Muscle of arm (tissue), 14 donors: ENCODE data around the gene SLFN12L. TPM values are rescaled to one million over a fixed set of nuclear protein-coding genes. Genes with fewer than 3 reads are reported as not detected.
A peak's percentile ranks its signal among the peaks of the same experiment; 100 is the strongest.
"Not testable (repeated sequence)": the region's sequence is repeated elsewhere in the genome, so short reads cannot be mapped to it uniquely, and the experiment has no call there.

ENCODE experiments used
- DNase-seq: peaks from one replicate; pipeline ENCODE4 v3.0.0-alpha.2; 2013
- long read RNA-seq, 11 donors: transcript quantifications; one replicate each; lab custom pipeline, GENCODE V29; 2026
- polyA plus RNA-seq, 12 donors: library from polyadenylated mRNA; unstranded; fragments of 120-200 nt; gene quantifications; one replicate each; pipeline ENCODE4 v1.2.1, GENCODE V29; 2013; ENCODE audit not compliant: insufficient read length in 12 of 12

SLFN12L gene
- under 1 TPM in 10 of 12 donors, not detected in 2; 0.10 to 0.72 (median 0.20) TPM for polyA plus RNA-seq
- long read RNA-seq, donor 1, result 0 reads
- long read RNA-seq, donor 2, result 0 reads
- long read RNA-seq, donor 3, result 0 reads
- long read RNA-seq, donor 4, result 0 reads
- long read RNA-seq, donor 5, result 0 reads
- long read RNA-seq, donor 6, result 0 reads
- long read RNA-seq, donor 7, result 0 reads
- long read RNA-seq, donor 8, result 0 reads
- long read RNA-seq, donor 9, result 0 reads
- long read RNA-seq, donor 10, result 0 reads
- long read RNA-seq, donor 11, result 0 reads

- DNase-seq, result peak; percentile 25
Observed at GRCh38 chr17:35537601-35538141, at the start of gene SLFN12L. Gene SLFN12L (minus strand): TSS chr17:35537678. CDS start chr17:35522364, 15,314 bp downstream.

GRCh38 chr17:35586569-35587073 is 49.1 kb upstream of the SLFN12L start:
- no peak for DNase-seq

- DNase-seq, result no peak
Observed at GRCh38 chr17:35584061-35584460, 46.6 kb upstream of the SLFN12L start.

- DNase-seq, result no peak
Observed at GRCh38 chr17:35578929-35579432, 41.5 kb upstream of the SLFN12L start.

GRCh38 chr17:35578197-35578928 is 40.9 kb upstream of the SLFN12L start, which contains the start of gene PEX12:
Gene PEX12 (minus strand): TSS chr17:35578571. CDS start chr17:35578021, 550 bp downstream.
- DNase-seq, result peak; percentile 94

GRCh38 chr17:35577830-35578196 is 40.3 kb upstream of the SLFN12L start:
- DNase-seq, result peak; percentile 32

- no peak for DNase-seq
Observed at GRCh38 chr17:35575759-35576158, 38.3 kb upstream of the SLFN12L start.

- no peak for DNase-seq
Observed at GRCh38 chr17:35569405-35569804, 31.9 kb upstream of the SLFN12L start.

- DNase-seq, result no peak
Observed at GRCh38 chr17:35568561-35568960, 31.1 kb upstream of the SLFN12L start.

GRCh38 chr17:35566968-35567367 is 29.5 kb upstream of the SLFN12L start:
- DNase-seq, result no peak

- not testable (repeated sequence) for DNase-seq
Observed at GRCh38 chr17:35563181-35563580, 25.7 kb upstream of the SLFN12L start.

GRCh38 chr17:35560703-35561102 is 23.2 kb upstream of the SLFN12L start, which contains the start of gene SLFN14:
Gene SLFN14 (minus strand): TSS chr17:35560819. CDS start chr17:35558062, 2,757 bp downstream.
- no peak for DNase-seq

GRCh38 chr17:35559495-35560210 is 22.2 kb upstream of the SLFN12L start:
- DNase-seq, result no peak

- no peak for DNase-seq
Observed at GRCh38 chr17:35557353-35557752, 19.9 kb upstream of the SLFN12L start.

- DNase-seq, result no peak
Observed at GRCh38 chr17:35555691-35556090, 18.2 kb upstream of the SLFN12L start.

GRCh38 chr17:35554668-35555067 is 17.2 kb upstream of the SLFN12L start:
- no peak for DNase-seq

GRCh38 chr17:35553310-35553709 is 15.8 kb upstream of the SLFN12L start:
- DNase-seq, result no peak

GRCh38 chr17:35548978-35549377 is 11.5 kb upstream of the SLFN12L start:
- no peak for DNase-seq

- DNase-seq, result no peak
Observed at GRCh38 chr17:35548208-35548810, 10.8 kb upstream of the SLFN12L start.

GRCh38 chr17:35546487-35546886 is 9.0 kb upstream of the SLFN12L start:
- DNase-seq, result no peak

- no peak for DNase-seq
Observed at GRCh38 chr17:35545150-35545549, 7.7 kb upstream of the SLFN12L start.
